ENCODE results near the gene MRPS22.

Gene MRPS22

GRCh38 chr3:139357899-139358298 lies 14.1 kb downstream of the MRPS22 start:
- no peak overlapping the region for H3K9ac ChIP-seq
- H3K4me1 ChIP-seq = no peaks in the 10 kb centered on the region
- no peaks in the 10 kb centered on the region for H3K36me3 ChIP-seq (ENCODE audit: control insufficient read depth, insufficient read depth, low read length)
- H3K4me3 ChIP-seq (ENCODE audit: low read depth, low read length) = no peak overlapping the region
- no peaks in the 10 kb centered on the region for H3K9me3 ChIP-seq (ENCODE audit: control insufficient read depth, low read length)
- no peaks in the 10 kb centered on the region for H3K79me2 ChIP-seq
- no peak overlapping the region for H3K4me2 ChIP-seq (ENCODE audit: low read length)
- TF ChIP-seq CTCF (IDR thresholded peaks at IDR 0.05) = no peak
- H3K27ac ChIP-seq = no peak overlapping the region
- no peak overlapping the region for H2AFZ ChIP-seq
- no peaks in the 10 kb centered on the region for H3K27me3 ChIP-seq (ENCODE audit: control insufficient read depth, insufficient read depth, low read length)

- Histone ChIP-seq H3K4me3 (ENCODE audit: low read depth, low read length) (no peak overlapping the region), H3K9ac (no peak overlapping the region), H3K79me2 (no peaks in the 10 kb centered on the region), H3K4me1 (no peaks in the 10 kb centered on the region), H2AFZ (no peak overlapping the region), H3K27ac (no peak overlapping the region), H3K36me3 (ENCODE audit: control insufficient read depth, insufficient read depth, low read length) (no peaks in the 10 kb centered on the region), H3K27me3 (ENCODE audit: control insufficient read depth, insufficient read depth, low read length) (no peaks in the 10 kb centered on the region), H3K4me2 (ENCODE audit: low read length) (no peak overlapping the region), H3K9me3 (ENCODE audit: control insufficient read depth, low read length) (no peaks in the 10 kb centered on the region)
- no peak for TF ChIP-seq CTCF (IDR thresholded peaks at IDR 0.05)
Observed at GRCh38 chr3:139358841-139359562, 15.2 kb downstream of the MRPS22 start.

- Histone ChIP-seq H3K36me3 (ENCODE audit: control insufficient read depth, insufficient read depth, low read length) (no peaks in the 10 kb centered on the region), H3K9me3 (ENCODE audit: control insufficient read depth, low read length) (no peaks in the 10 kb centered on the region), H3K4me1 (no peaks in the 10 kb centered on the region), H3K4me2 (ENCODE audit: low read length) (no peak overlapping the region), H2AFZ (no peak overlapping the region), H3K79me2 (peaks cover 4% of the 10 kb centered on the region), H3K27me3 (ENCODE audit: control insufficient read depth, insufficient read depth, low read length) (no peaks in the 10 kb centered on the region), H3K9ac (no peak overlapping the region), H3K4me3 (ENCODE audit: low read depth, low read length) (no peak overlapping the region), H3K27ac (no peak overlapping the region)
- TF ChIP-seq CTCF (IDR thresholded peaks at IDR 0.05) = no peak
Observed at GRCh38 chr3:139361276-139361675, 17.5 kb downstream of the MRPS22 start.

GRCh38 chr3:139364549-139364948 lies 20.7 kb downstream of the MRPS22 start:
- Histone ChIP-seq H3K9ac (no peak overlapping the region), H3K9me3 (ENCODE audit: control insufficient read depth, low read length) (no peaks in the 10 kb centered on the region), H3K4me1 (no peaks in the 10 kb centered on the region), H3K79me2 (peaks cover 9% of the 10 kb centered on the region), H3K4me2 (ENCODE audit: low read length) (no peak overlapping the region), H3K36me3 (ENCODE audit: control insufficient read depth, insufficient read depth, low read length) (no peaks in the 10 kb centered on the region), H3K27ac (no peak overlapping the region), H2AFZ (no peak overlapping the region), H3K4me3 (ENCODE audit: low read depth, low read length) (no peak overlapping the region), H3K27me3 (ENCODE audit: control insufficient read depth, insufficient read depth, low read length) (no peaks in the 10 kb centered on the region)
- TF ChIP-seq CTCF (IDR thresholded peaks at IDR 0.05) = no peak

GRCh38 chr3:139374099-139374498 lies 30.3 kb downstream of the MRPS22 start:
- H3K4me3 ChIP-seq (ENCODE audit: low read depth, low read length) = no peak overlapping the region
- no peak overlapping the region for H3K9ac ChIP-seq
- no peaks in the 10 kb centered on the region for H3K4me1 ChIP-seq
- no peaks in the 10 kb centered on the region for H3K9me3 ChIP-seq (ENCODE audit: control insufficient read depth, low read length)
- peaks cover 5% of the 10 kb centered on the region for H3K79me2 ChIP-seq
- H3K4me2 ChIP-seq (ENCODE audit: low read length) = no peak overlapping the region
- no peak overlapping the region for H2AFZ ChIP-seq
- TF ChIP-seq CTCF (IDR thresholded peaks at IDR 0.05) = no peak
- H3K27me3 ChIP-seq (ENCODE audit: control insufficient read depth, insufficient read depth, low read length) = no peaks in the 10 kb centered on the region
- no peaks in the 10 kb centered on the region for H3K36me3 ChIP-seq (ENCODE audit: control insufficient read depth, insufficient read depth, low read length)
- H3K27ac ChIP-seq = no peak overlapping the region
